GM23338 (cell line): Measurements from ENCODE around the gene DOCK10.
A peak's percentile ranks its signal among the peaks of the same experiment; 100 is the strongest.

Source experiments
- CREB1 ChIP-seq: fragments of 250-450 bp; sonication (Bioruptor Pico); IDR thresholded peaks from 2 replicates; pipeline ENCODE4 v1.5.0; 2020; ENCODE audit warnings: low read depth, mild to moderate bottlenecking, moderate library complexity
- CTCF ChIP-seq, 2 experiments: fragments of 200-600 bp in 1 of 2; sonication (generic) in 1 of 2; conservative IDR thresholded peaks; 2 replicates each; pipeline versions ENCODE4 v1.5.1 to v1.6.1; 2016 to 2017; ENCODE audit warnings: antibody characterized with exemption in 2 of 2, low read depth in 2 of 2, mild to moderate bottlenecking in 2 of 2, moderate library complexity in 1 of 2
- EZH2 ChIP-seq: fragments of 200-600 bp; sonication (generic); IDR thresholded peaks from one replicate; pipeline ENCODE4 v1.8.0; 2017; ENCODE audit warnings: antibody characterized with exemption, mild to moderate bottlenecking, low read depth; ENCODE audit not compliant: unreplicated experiment
- EZH2phosphoT487 ChIP-seq: fragments of 200-600 bp; sonication (generic); IDR thresholded peaks from one replicate; pipeline ENCODE4 v1.8.1; 2018; ENCODE audit warnings: antibody characterized with exemption; ENCODE audit not compliant: unreplicated experiment
- JUNB ChIP-seq: IDR thresholded peaks from one replicate; pipeline ENCODE4 v1.6.1; 2016; ENCODE audit warnings: antibody characterized with exemption; ENCODE audit not compliant: unreplicated experiment
- POLR2AphosphoS5 ChIP-seq: IDR thresholded peaks from 2 replicates; pipeline ENCODE4 v1.6.1; 2016; ENCODE audit warnings: antibody characterized with exemption, low read depth
- STAT1 ChIP-seq: IDR thresholded peaks from one replicate; pipeline ENCODE4 v1.6.1; 2016; ENCODE audit warnings: antibody characterized with exemption; ENCODE audit not compliant: unreplicated experiment
- ZNF331 ChIP-seq: fragments of 250-450 bp; sonication (Bioruptor Pico); IDR thresholded peaks from 2 replicates; pipeline ENCODE4 v1.5.0; 2020; ENCODE audit warnings: low read depth, mild to moderate bottlenecking, moderate library complexity
- TF ChIP-seq, protein P1 (sequence below): IDR thresholded peaks from one replicate; pipeline ENCODE4 v1.6.1; 2018; ENCODE audit warnings: antibody characterized with exemption; ENCODE audit not compliant: unreplicated experiment

DNA sequence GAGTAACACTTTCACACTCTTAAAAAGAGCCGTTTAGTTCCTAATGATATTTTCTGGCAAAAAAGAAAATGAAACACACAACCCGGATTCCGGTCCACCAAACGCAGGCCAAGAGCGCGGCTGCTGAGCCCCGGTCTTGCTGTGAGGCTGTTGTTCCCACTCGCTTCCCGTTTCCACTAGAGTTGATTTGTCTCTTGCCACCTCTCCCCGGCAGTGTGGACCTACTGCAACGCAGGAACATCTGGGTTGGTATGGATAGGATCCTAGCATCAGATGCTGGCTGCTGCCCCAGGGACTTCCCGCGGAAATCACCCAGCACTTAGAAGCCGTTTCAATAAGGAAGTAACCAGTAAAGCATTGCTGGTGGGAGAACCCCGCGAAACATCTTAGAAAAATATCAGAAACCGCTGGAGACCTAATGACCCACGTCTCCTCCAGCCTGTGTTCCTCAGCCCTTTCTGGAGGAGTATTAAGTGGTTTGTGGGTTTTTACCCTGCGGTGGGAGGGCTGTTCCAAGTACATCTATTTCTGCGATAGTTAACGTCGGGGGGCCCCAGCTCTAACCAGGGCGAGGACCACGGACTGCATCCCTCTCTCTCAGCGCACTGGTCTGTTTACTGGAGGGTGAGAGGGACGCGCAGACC lies 939 bp downstream of the DOCK10 start:
- no peak for TF ChIP-seq CTCF (conservative IDR thresholded peaks at IDR 0.05; ENCODE audit: low read depth in 2 of 2)
- no peak for TF ChIP-seq POLR2AphosphoS5
- peak; percentile 48 for TF ChIP-seq EZH2
- TF ChIP-seq, protein P1, sequence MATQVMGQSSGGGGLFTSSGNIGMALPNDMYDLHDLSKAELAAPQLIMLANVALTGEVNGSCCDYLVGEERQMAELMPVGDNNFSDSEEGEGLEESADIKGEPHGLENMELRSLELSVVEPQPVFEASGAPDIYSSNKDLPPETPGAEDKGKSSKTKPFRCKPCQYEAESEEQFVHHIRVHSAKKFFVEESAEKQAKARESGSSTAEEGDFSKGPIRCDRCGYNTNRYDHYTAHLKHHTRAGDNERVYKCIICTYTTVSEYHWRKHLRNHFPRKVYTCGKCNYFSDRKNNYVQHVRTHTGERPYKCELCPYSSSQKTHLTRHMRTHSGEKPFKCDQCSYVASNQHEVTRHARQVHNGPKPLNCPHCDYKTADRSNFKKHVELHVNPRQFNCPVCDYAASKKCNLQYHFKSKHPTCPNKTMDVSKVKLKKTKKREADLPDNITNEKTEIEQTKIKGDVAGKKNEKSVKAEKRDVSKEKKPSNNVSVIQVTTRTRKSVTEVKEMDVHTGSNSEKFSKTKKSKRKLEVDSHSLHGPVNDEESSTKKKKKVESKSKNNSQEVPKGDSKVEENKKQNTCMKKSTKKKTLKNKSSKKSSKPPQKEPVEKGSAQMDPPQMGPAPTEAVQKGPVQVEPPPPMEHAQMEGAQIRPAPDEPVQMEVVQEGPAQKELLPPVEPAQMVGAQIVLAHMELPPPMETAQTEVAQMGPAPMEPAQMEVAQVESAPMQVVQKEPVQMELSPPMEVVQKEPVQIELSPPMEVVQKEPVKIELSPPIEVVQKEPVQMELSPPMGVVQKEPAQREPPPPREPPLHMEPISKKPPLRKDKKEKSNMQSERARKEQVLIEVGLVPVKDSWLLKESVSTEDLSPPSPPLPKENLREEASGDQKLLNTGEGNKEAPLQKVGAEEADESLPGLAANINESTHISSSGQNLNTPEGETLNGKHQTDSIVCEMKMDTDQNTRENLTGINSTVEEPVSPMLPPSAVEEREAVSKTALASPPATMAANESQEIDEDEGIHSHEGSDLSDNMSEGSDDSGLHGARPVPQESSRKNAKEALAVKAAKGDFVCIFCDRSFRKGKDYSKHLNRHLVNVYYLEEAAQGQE: no peak
- TF ChIP-seq EZH2phosphoT487: no peak
- TF ChIP-seq ZNF331 (CRISPR knock-in tag): no peak
- no peak for TF ChIP-seq JUNB
- TF ChIP-seq CREB1 (CRISPR knock-in tag): no peak
- no peak for TF ChIP-seq STAT1
